K562 (cell line): ENCODE data around the gene IL6R. TPM values are rescaled to one million over a fixed set of nuclear protein-coding genes. Genes with fewer than 3 reads are reported as not detected.

Source experiments
- ATF7 ChIP-seq: fragments of 450-650 bp; IDR thresholded peaks from 2 replicates; pipeline ENCODE4 v1.7.1; 2014; ENCODE audit warnings: mild to moderate bottlenecking, moderate library complexity
- BACH1 ChIP-seq: fragments of 200-800 bp; sonication (Bioruptor generic); IDR thresholded peaks from 2 replicates; pipeline ENCODE4 v1.6.1; 2016; ENCODE audit warnings: missing genetic modification characterization, missing compliant biosample characterization
- ESRRA ChIP-seq: fragments of 450-650 bp; IDR thresholded peaks from 2 replicates; pipeline ENCODE4 v1.6.1; 2014; ENCODE audit warnings: low read depth, mild to moderate bottlenecking, moderate library complexity, borderline replicate concordance
- EZH2 ChIP-seq: IDR thresholded peaks from 2 replicates; pipeline ENCODE4 v1.6.1; 2012; ENCODE audit warnings: low read depth, mild to moderate bottlenecking, inconsistent platforms, low read length, borderline replicate concordance
- FOSL1 ChIP-seq: fragments of 200-800 bp; sonication (Bioruptor generic); conservative IDR thresholded peaks from 2 replicates; pipeline ENCODE4 v1.6.1; 2016; ENCODE audit warnings: missing genetic modification characterization, missing compliant biosample characterization
- FOXP1 ChIP-seq: sonication (generic); formaldehyde crosslinking; IDR thresholded peaks from 2 replicates; pipeline ENCODE4 v1.8.0; 2022; ENCODE audit warnings: mild to moderate bottlenecking, missing genetic modification reagents
- LEF1 ChIP-seq: fragments of 450-650 bp; IDR thresholded peaks from 2 replicates; pipeline ENCODE4 v1.6.1; 2016; ENCODE audit warnings: mild to moderate bottlenecking
- MAFF ChIP-seq: IDR thresholded peaks from 2 replicates; pipeline ENCODE4 v1.6.1; 2012; ENCODE audit warnings: low read length, improper control_type of control experiment
- NFATC3 ChIP-seq: fragments of 450-650 bp; IDR thresholded peaks from 2 replicates; pipeline ENCODE4 v1.6.1; 2017; ENCODE audit warnings: mild to moderate bottlenecking
- POLR2H ChIP-seq: IDR thresholded peaks from 2 replicates; pipeline ENCODE4 v1.6.1; 2016; ENCODE audit warnings: missing genetic modification characterization, low read depth, mild to moderate bottlenecking, control low read depth, missing compliant biosample characterization, moderate library complexity
- RBM25 ChIP-seq: fragments of 200-400 bp; formaldehyde crosslinking; IDR thresholded peaks from 2 replicates; pipeline ENCODE4 v1.6.1; 2018; ENCODE audit warnings: low read length, low read depth, moderate library complexity; ENCODE audit not compliant: severe bottlenecking
- TGIF2 ChIP-seq: sonication (generic); formaldehyde crosslinking; IDR thresholded peaks from 2 replicates; pipeline ENCODE4 v1.8.1; 2022; ENCODE audit warnings: mild to moderate bottlenecking, missing genetic modification reagents, moderate library complexity
- TSC22D4 ChIP-seq: fragments of 450-650 bp; IDR thresholded peaks from 2 replicates; pipeline ENCODE4 v1.6.1; 2016; ENCODE audit warnings: missing genetic modification characterization, missing biosample characterization, control low read depth
- ZC3H4 ChIP-seq: sonication (generic); formaldehyde crosslinking; IDR thresholded peaks from 2 replicates; pipeline ENCODE4 v1.9.0; 2021; ENCODE audit warnings: missing genetic modification reagents, borderline replicate concordance
- ZNF197 ChIP-seq: fragments of 200-800 bp; sonication (Bioruptor generic); IDR thresholded peaks from 2 replicates; pipeline ENCODE4 v1.6.1; 2016; ENCODE audit warnings: low read depth, missing genetic modification characterization, missing compliant biosample characterization
- ZNF282 ChIP-seq: sonication (generic); formaldehyde crosslinking; IDR thresholded peaks from 2 replicates; pipeline ENCODE4 v1.8.1; 2023; ENCODE audit warnings: missing genetic modification reagents
- polyA plus RNA-seq, 8 experiments: library from polyadenylated mRNA; depleted of rRNA in 4 of 8; stranded (reverse) in 5 of 8; unstranded in 3 of 8; fragments of >200 nt; fragmentation: Nextera tagmentation in 2 of 8; fragmentation: Illumina TruSeq in 1 of 8; extraction: Ambion mirVana in 2 of 8; extraction: Trizol in 1 of 8; gene quantifications; 2 replicates each; pipeline versions ENCODE4 v1.2.1 to v1.2.3, GENCODE V29; 2011 to 2014; ENCODE audit warnings: inconsistent platforms in 1 of 8, missing spikeins in 1 of 8
- total RNA-seq, 7 experiments: library from RNA; depleted of rRNA in 6 of 7; stranded (reverse); fragments of >200 nt in 6 of 7; fragmentation: Illumina TruSeq in 2 of 7; extraction: Trizol in 2 of 7; gene quantifications; 2 replicates each; pipeline versions ENCODE4 v1.2.1 to v1.2.3, GENCODE V29; 2011 to 2021; ENCODE audit warnings: low replicate concordance in 1 of 7
- TF ChIP-seq, protein P1 (sequence below): fragments of 250-450 bp; sonication (Bioruptor Pico); IDR thresholded peaks from 2 replicates; pipeline ENCODE4 v1.4.0; 2020
- TF ChIP-seq, protein P2 (sequence below): fragments of 250-450 bp; sonication (Bioruptor Pico); IDR thresholded peaks from 2 replicates; pipeline ENCODE4 v1.4.0; 2020; ENCODE audit warnings: mild to moderate bottlenecking, moderate library complexity, borderline replicate concordance
- TF ChIP-seq, protein P3 (sequence below): fragments of 250-450 bp; sonication (Bioruptor Pico); IDR thresholded peaks from 2 replicates; pipeline ENCODE4 v1.5.0; 2021; ENCODE audit warnings: mild to moderate bottlenecking, borderline replicate concordance
- TF ChIP-seq, protein P4 (sequence below): sonication (generic); formaldehyde crosslinking; IDR thresholded peaks from 2 replicates; pipeline ENCODE4 v1.8.0; 2022; ENCODE audit warnings: missing genetic modification reagents, mild to moderate bottlenecking, borderline replicate concordance

IL6R gene
- total and polyA plus RNA-seq, 9 of the 15 experiments (the other 6 are each of a cell fraction or from before 2014, with no cell fraction given) = 0.05 to 1.1 (median 0.11) TPM; not detected in 2

DNA sequence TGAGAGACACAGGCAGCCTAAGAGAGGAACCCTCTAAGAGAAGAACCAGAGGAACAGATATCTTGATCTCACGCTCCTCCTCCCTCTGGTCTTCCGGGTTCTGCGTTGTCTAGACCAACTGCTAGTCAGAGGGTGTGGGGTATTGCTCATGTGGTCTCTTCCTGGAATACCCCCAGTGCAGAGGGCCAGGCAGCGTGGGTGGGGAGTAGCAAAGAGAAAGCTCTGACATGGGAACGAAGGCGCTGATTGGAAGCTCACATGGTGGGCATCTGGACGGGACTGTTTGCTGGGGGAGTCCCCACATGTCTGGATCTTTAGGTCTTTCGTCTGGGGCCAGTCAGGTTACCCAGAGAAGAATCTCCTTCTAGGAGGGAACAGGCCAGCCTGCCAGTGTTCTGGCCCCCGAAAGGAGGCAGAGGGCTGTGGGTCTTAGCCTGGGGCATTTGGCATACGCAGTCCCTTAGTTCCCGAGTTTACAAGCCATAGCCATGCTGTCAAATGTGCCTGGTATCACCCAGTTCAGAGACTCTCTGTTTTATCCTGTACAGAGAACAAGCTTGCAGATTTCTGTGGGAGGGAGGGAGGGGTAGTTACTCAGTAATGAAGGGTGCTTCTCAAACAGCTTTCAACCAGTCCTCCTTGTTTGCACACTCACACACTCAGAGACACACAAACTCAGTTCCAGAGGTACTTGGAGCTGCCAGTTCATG lies 18.3 kb upstream of the IL6R start (continued):
- no peak for TF ChIP-seq FOXP1 (CRISPR knock-in tag)
- no peak for TF ChIP-seq ESRRA
- no peak for TF ChIP-seq ZNF197 (CRISPR knock-in tag)
- TF ChIP-seq BACH1 (tag) = 0 out of 2 replicates have a peak, but pooled peaks have one; percentile 8
- TF ChIP-seq MAFF = no peak
- TF ChIP-seq ZNF282 (CRISPR knock-in tag) = no peak
- no peak for TF ChIP-seq RBM25
- peak; percentile 84 for TF ChIP-seq ATF7
- TF ChIP-seq EZH2 = no peak
- TF ChIP-seq NFATC3 = no peak
- no peak for TF ChIP-seq TGIF2 (CRISPR knock-in tag)
- TF ChIP-seq, protein P1, sequence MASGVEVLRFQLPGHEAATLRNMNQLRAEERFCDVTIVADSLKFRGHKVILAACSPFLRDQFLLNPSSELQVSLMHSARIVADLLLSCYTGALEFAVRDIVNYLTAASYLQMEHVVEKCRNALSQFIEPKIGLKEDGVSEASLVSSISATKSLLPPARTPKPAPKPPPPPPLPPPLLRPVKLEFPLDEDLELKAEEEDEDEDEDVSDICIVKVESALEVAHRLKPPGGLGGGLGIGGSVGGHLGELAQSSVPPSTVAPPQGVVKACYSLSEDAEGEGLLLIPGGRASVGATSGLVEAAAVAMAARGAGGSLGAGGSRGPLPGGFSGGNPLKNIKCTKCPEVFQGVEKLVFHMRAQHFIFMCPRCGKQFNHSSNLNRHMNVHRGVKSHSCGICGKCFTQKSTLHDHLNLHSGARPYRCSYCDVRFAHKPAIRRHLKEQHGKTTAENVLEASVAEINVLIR (CRISPR knock-in tag) = no peak
- peak; percentile 66; the same call in 1 of the 2 replicates for TF ChIP-seq POLR2H (tag)
- TF ChIP-seq, protein P2, sequence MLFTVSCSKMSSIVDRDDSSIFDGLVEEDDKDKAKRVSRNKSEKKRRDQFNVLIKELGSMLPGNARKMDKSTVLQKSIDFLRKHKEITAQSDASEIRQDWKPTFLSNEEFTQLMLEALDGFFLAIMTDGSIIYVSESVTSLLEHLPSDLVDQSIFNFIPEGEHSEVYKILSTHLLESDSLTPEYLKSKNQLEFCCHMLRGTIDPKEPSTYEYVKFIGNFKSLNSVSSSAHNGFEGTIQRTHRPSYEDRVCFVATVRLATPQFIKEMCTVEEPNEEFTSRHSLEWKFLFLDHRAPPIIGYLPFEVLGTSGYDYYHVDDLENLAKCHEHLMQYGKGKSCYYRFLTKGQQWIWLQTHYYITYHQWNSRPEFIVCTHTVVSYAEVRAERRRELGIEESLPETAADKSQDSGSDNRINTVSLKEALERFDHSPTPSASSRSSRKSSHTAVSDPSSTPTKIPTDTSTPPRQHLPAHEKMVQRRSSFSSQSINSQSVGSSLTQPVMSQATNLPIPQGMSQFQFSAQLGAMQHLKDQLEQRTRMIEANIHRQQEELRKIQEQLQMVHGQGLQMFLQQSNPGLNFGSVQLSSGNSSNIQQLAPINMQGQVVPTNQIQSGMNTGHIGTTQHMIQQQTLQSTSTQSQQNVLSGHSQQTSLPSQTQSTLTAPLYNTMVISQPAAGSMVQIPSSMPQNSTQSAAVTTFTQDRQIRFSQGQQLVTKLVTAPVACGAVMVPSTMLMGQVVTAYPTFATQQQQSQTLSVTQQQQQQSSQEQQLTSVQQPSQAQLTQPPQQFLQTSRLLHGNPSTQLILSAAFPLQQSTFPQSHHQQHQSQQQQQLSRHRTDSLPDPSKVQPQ = no peak
- TF ChIP-seq FOSL1 = no peak
- 0 out of 2 replicates have a peak, but pooled peaks have one; percentile 9 for TF ChIP-seq LEF1
- no peak for TF ChIP-seq ZC3H4 (CRISPR knock-in tag)
- TF ChIP-seq, protein P3, sequence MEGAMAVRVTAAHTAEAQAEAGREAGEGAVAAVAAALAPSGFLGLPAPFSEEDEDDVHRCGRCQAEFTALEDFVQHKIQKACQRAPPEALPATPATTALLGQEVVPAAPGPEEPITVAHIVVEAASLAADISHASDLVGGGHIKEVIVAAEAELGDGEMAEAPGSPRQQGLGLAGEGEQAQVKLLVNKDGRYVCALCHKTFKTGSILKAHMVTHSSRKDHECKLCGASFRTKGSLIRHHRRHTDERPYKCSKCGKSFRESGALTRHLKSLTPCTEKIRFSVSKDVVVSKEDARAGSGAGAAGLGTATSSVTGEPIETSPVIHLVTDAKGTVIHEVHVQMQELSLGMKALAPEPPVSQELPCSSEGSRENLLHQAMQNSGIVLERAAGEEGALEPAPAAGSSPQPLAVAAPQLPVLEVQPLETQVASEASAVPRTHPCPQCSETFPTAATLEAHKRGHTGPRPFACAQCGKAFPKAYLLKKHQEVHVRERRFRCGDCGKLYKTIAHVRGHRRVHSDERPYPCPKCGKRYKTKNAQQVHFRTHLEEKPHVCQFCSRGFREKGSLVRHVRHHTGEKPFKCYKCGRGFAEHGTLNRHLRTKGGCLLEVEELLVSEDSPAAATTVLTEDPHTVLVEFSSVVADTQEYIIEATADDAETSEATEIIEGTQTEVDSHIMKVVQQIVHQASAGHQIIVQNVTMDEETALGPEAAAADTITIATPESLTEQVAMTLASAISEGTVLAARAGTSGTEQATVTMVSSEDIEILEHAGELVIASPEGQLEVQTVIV = no peak
- TF ChIP-seq, protein P4, sequence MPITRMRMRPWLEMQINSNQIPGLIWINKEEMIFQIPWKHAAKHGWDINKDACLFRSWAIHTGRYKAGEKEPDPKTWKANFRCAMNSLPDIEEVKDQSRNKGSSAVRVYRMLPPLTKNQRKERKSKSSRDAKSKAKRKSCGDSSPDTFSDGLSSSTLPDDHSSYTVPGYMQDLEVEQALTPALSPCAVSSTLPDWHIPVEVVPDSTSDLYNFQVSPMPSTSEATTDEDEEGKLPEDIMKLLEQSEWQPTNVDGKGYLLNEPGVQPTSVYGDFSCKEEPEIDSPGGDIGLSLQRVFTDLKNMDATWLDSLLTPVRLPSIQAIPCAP (CRISPR knock-in tag) = no peak
- no peak for TF ChIP-seq TSC22D4
